Mesendoderm (in vitro differentiated cells): Measurements from ENCODE around the gene TXNDC16.
A peak's percentile ranks its signal among the peaks of the same experiment; 100 is the strongest.

ENCODE experiments used
- DNase-seq: peaks from one replicate; pipeline ENCODE4 v3.0.0; 2013
- H2AK5ac ChIP-seq: 2 replicates; pipeline ENCODE4 v1.6.1; 2013; ENCODE audit warnings: low read length, inconsistent platforms
- H2BK120ac ChIP-seq: 2 replicates; pipeline ENCODE4 v1.6.1; 2013; ENCODE audit warnings: low read depth, mild to moderate bottlenecking, low read length, moderate library complexity, mixed read lengths
- H2BK15ac ChIP-seq: replicated peaks from 2 replicates; pipeline ENCODE4 v1.6.1; 2013; ENCODE audit warnings: low read depth, mild to moderate bottlenecking, moderate library complexity
- H2BK5ac ChIP-seq: 2 replicates; pipeline ENCODE4 v1.6.1; 2013; ENCODE audit warnings: low read length, inconsistent platforms
- H3K18ac ChIP-seq: 2 replicates; pipeline ENCODE4 v1.6.1; 2013; ENCODE audit warnings: mild to moderate bottlenecking, low read length, mixed read lengths
- H3K23ac ChIP-seq: one replicate; pipeline ENCODE4 v1.6.1; 2013; ENCODE audit warnings: low read length
- H3K27ac ChIP-seq: 2 replicates; pipeline ENCODE4 v1.5.1; 2013; ENCODE audit warnings: low read depth, mild to moderate bottlenecking, inconsistent platforms, low read length, moderate library complexity
- H3K27me3 ChIP-seq: 2 replicates; pipeline ENCODE4 v1.6.1; 2013; ENCODE audit warnings: low read length, control low read depth, mild to moderate bottlenecking, inconsistent platforms; ENCODE audit not compliant: insufficient read depth, poor library complexity
- H3K36me3 ChIP-seq: 2 replicates; pipeline ENCODE4 v1.6.1; 2013; ENCODE audit warnings: low read length, inconsistent platforms; ENCODE audit not compliant: control insufficient read depth, insufficient read depth
- H3K4ac ChIP-seq: one replicate; pipeline ENCODE4 v1.6.1; 2013; ENCODE audit warnings: low read depth, mild to moderate bottlenecking, low read length, moderate library complexity
- H3K4me1 ChIP-seq: 2 replicates; pipeline ENCODE4 v1.6.1; 2013; ENCODE audit warnings: low read depth, low read length, inconsistent platforms; ENCODE audit not compliant: control insufficient read depth
- H3K4me2 ChIP-seq: 2 replicates; pipeline ENCODE4 v1.6.1; 2013; ENCODE audit warnings: low read length
- H3K4me3 ChIP-seq: 2 replicates; pipeline ENCODE4 v1.5.1; 2013; ENCODE audit warnings: mild to moderate bottlenecking, low read length
- H3K56ac ChIP-seq: one replicate; pipeline ENCODE4 v1.6.1; 2013; ENCODE audit warnings: low read length
- H3K79me1 ChIP-seq: 2 replicates; pipeline ENCODE4 v1.6.1; 2013; ENCODE audit warnings: low read length, inconsistent platforms
- H3K79me2 ChIP-seq: 2 replicates; pipeline ENCODE4 v1.6.1; 2013; ENCODE audit warnings: mild to moderate bottlenecking, low read length; ENCODE audit not compliant: control insufficient read depth, insufficient read depth
- H3K9ac ChIP-seq: 2 replicates; pipeline ENCODE4 v1.6.1; 2013; ENCODE audit warnings: low read length, inconsistent platforms
- H4K5ac ChIP-seq: one replicate; pipeline ENCODE4 v1.6.1; 2013; ENCODE audit warnings: low read length
- H4K8ac ChIP-seq: one replicate; pipeline ENCODE4 v1.6.1; 2013; ENCODE audit warnings: low read depth, mild to moderate bottlenecking, control low read depth, low read length, moderate library complexity
- WGBS: extraction: QIAGEN DNeasy Blood & Tissue Kit; methylation state at CpG from one replicate; pipeline ENCODE4 v1.1.7; 2013; ENCODE audit warnings: low lambda C conversion rate, missing lambda C conversion rate; ENCODE audit not compliant: insufficient coverage; ENCODE audit errors: extremely low coverage; 5-methylcytosine and 5-hydroxymethylcytosine counted together

The TXNDC16 gene

GRCh38 chr14:52405314-52405713, 147.0 kb downstream of the TXNDC16 start:
- Histone ChIP-seq H3K56ac (no peak overlapping the region), H3K79me2 (no peaks in the 10 kb centered on the region), H3K79me1 (no peaks in the 10 kb centered on the region), H2AK5ac (no peak overlapping the region), H4K8ac (no peak overlapping the region), H4K5ac (no peak overlapping the region), H3K9ac (no peak overlapping the region), H3K27me3 (no peaks in the 10 kb centered on the region), H3K23ac (no peak overlapping the region), H3K18ac (no peak overlapping the region), H2BK120ac (no peak overlapping the region), H3K4ac (no peak overlapping the region), H3K4me2 (no peak overlapping the region), H2BK5ac (no peak overlapping the region), H3K4me1 (no peaks in the 10 kb centered on the region), H3K4me3 (no peak overlapping the region), H3K36me3 (no peaks in the 10 kb centered on the region), H3K27ac (no peak overlapping the region), H2BK15ac (no peak overlapping the region)
- no peak for DNase-seq
- WGBS, result no CpG with 5 or more reads among the region's 1 CpG

- H2BK120ac ChIP-seq, result no peak overlapping the region
- H3K18ac ChIP-seq, result no peak overlapping the region
- H3K9ac ChIP-seq, result no peak overlapping the region
- H3K4me3 ChIP-seq, result no peak overlapping the region
- H2BK5ac ChIP-seq, result no peak overlapping the region
- H2BK15ac ChIP-seq, result no peak overlapping the region
- H4K8ac ChIP-seq, result no peak overlapping the region
- no peaks in the 10 kb centered on the region for H3K4me1 ChIP-seq
- no peaks in the 10 kb centered on the region for H3K79me1 ChIP-seq
- H3K4ac ChIP-seq, result no peak overlapping the region
- no peak overlapping the region for H2AK5ac ChIP-seq
- no peak overlapping the region for H3K23ac ChIP-seq
- H3K79me2 ChIP-seq, result no peaks in the 10 kb centered on the region
- H3K4me2 ChIP-seq, result no peak overlapping the region
- no peaks in the 10 kb centered on the region for H3K27me3 ChIP-seq
- H3K56ac ChIP-seq, result no peak overlapping the region
- H4K5ac ChIP-seq, result no peak overlapping the region
- no CpG with 5 or more reads among the region's 4 CpGs for WGBS
- DNase-seq, result no peak
- H3K27ac ChIP-seq, result no peak overlapping the region
- H3K36me3 ChIP-seq, result no peaks in the 10 kb centered on the region
Measured at GRCh38 chr14:52402812-52403526, 149.3 kb downstream of the TXNDC16 start.

GRCh38 chr14:52400846-52401245, 151.5 kb downstream of the TXNDC16 start:
- Histone ChIP-seq H4K5ac (no peak overlapping the region), H2BK120ac (no peak overlapping the region), H3K27me3 (no peaks in the 10 kb centered on the region), H3K23ac (no peak overlapping the region), H3K4me1 (no peaks in the 10 kb centered on the region), H3K4me3 (no peak overlapping the region), H3K9ac (no peak overlapping the region), H3K27ac (no peak overlapping the region), H2BK15ac (no peak overlapping the region), H3K79me1 (no peaks in the 10 kb centered on the region), H3K36me3 (no peaks in the 10 kb centered on the region), H4K8ac (no peak overlapping the region), H3K4me2 (no peak overlapping the region), H3K18ac (no peak overlapping the region), H3K79me2 (no peaks in the 10 kb centered on the region), H2AK5ac (no peak overlapping the region), H2BK5ac (no peak overlapping the region), H3K56ac (no peak overlapping the region), H3K4ac (no peak overlapping the region)
- no peak for DNase-seq
- no CpG with 5 or more reads among the region's 3 CpGs for WGBS

GRCh38 chr14:52399921-52400595, 152.2 kb downstream of the TXNDC16 start:
- H3K4me3 ChIP-seq, result no peak overlapping the region
- no peak overlapping the region for H4K5ac ChIP-seq
- no peak overlapping the region for H3K4ac ChIP-seq
- no peak overlapping the region for H4K8ac ChIP-seq
- DNase-seq, result peak; percentile 7
- H3K23ac ChIP-seq, result no peak overlapping the region
- H2BK15ac ChIP-seq, result no peak overlapping the region
- H2AK5ac ChIP-seq, result no peak overlapping the region
- no peaks in the 10 kb centered on the region for H3K36me3 ChIP-seq
- no peaks in the 10 kb centered on the region for H3K4me1 ChIP-seq
- no peak overlapping the region for H3K9ac ChIP-seq
- H2BK5ac ChIP-seq, result no peak overlapping the region
- H3K79me2 ChIP-seq, result no peaks in the 10 kb centered on the region
- H2BK120ac ChIP-seq, result no peak overlapping the region
- H3K27me3 ChIP-seq, result no peaks in the 10 kb centered on the region
- H3K56ac ChIP-seq, result no peak overlapping the region
- H3K18ac ChIP-seq, result no peak overlapping the region
- no CpG with 5 or more reads among the region's 8 CpGs for whole genome bisulfite sequencing
- H3K4me2 ChIP-seq, result no peak overlapping the region
- H3K79me1 ChIP-seq, result no peaks in the 10 kb centered on the region
- no peak overlapping the region for H3K27ac ChIP-seq

GRCh38 chr14:52399104-52399503, 153.2 kb downstream of the TXNDC16 start:
- H4K8ac ChIP-seq, result no peak overlapping the region
- no peak for DNase-seq

More at GRCh38 chr14:52399104-52399503, 153.2 kb downstream of the TXNDC16 start:
- H3K18ac ChIP-seq, result no peak overlapping the region
- H2AK5ac ChIP-seq, result no peak overlapping the region
- no CpG with 5 or more reads among the region's 5 CpGs for WGBS
- H3K4me2 ChIP-seq, result no peak overlapping the region
- H3K4me3 ChIP-seq, result no peak overlapping the region
- no peak overlapping the region for H3K56ac ChIP-seq
- no peaks in the 10 kb centered on the region for H3K79me1 ChIP-seq
- H3K27me3 ChIP-seq, result no peaks in the 10 kb centered on the region
- no peaks in the 10 kb centered on the region for H3K79me2 ChIP-seq
- no peak overlapping the region for H2BK120ac ChIP-seq
- no peaks in the 10 kb centered on the region for H3K36me3 ChIP-seq
- no peak overlapping the region for H2BK15ac ChIP-seq
- H4K5ac ChIP-seq, result no peak overlapping the region
- no peak overlapping the region for H2BK5ac ChIP-seq
- no peaks in the 10 kb centered on the region for H3K4me1 ChIP-seq
- no peak overlapping the region for H3K27ac ChIP-seq
- no peak overlapping the region for H3K9ac ChIP-seq
- H3K23ac ChIP-seq, result no peak overlapping the region
- no peak overlapping the region for H3K4ac ChIP-seq
